SH-SY5Y (cell line): ENCODE data around the gene RBM33.

ENCODE experiments used
- GATA2 ChIP-seq: IDR thresholded peaks from 2 replicates; pipeline ENCODE4 v1.6.1; 2011; ENCODE audit warnings: mild to moderate bottlenecking, low read depth, low read length
- GATA3 ChIP-seq: IDR thresholded peaks from 2 replicates; pipeline ENCODE4 v1.6.1; 2011; ENCODE audit warnings: low read depth, mild to moderate bottlenecking, low read length, moderate library complexity

GRCh38 chr7:155800741-155801267 is 156.3 kb downstream of the RBM33 start:
- TF ChIP-seq GATA3 = no peak
- no peak for TF ChIP-seq GATA2
